Measurements from ENCODE around the gene FOXN3. TPM values are rescaled to one million over a fixed set of nuclear protein-coding genes. Genes with fewer than 3 reads are reported as not detected.

Gene FOXN3
- polyA plus RNA-seq, 3 donors: 38.7 to 57.4 (median 42.0) TPM

DNA sequence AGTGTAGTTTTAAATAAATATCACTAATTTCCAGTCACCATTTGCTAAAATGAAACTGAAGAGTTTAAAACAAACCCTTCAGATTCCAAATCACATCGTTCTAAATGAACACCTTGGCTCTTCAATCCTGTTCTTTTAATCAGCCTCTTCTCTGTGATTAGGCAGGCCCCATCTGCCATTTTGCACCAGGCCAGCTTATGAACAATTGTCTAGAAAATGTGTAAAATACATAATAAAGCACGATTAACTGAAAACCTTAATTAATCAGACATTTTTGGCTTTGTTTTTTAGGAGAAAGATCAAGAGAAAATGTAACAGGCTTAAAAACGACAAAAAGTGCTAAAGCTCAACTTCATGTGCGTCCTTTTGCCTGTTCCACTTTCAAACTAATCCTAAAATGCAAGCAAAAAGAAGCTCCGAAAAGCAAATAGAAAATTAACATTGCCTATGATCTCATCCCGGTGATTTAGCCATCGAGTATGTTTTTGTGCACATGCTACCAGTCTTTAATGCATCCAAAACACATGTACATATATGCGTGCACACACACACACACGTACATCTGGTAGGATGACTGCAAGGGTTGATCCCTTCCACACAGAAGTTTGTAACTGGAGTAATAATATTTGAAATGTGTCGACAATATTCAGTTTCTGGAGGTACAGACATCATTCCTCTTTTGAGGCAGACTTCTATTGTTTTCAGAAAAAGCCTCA lies 288.6 kb downstream of the FOXN3 start:
- Histone ChIP-seq H3K27ac (ENCODE audit: low read depth in 1 of 2, low read length in 2 of 2) (no peak overlapping the region), H3K9me3 (replicated peaks in 1 of 2; ENCODE audit: control insufficient read depth in 1 of 2, insufficient read depth in 1 of 2, low read length in 2 of 2) (no peaks in the 10 kb centered on the region), H3K4me3 (replicated peaks in 1 of 3; ENCODE audit: low read depth in 2 of 3, low read length in 3 of 3) (no peak overlapping the region), H4K20me1 (ENCODE audit: insufficient read depth, low read length) (no peaks in the 10 kb centered on the region), H3K79me2 (ENCODE audit: insufficient read depth, low read length) (no peaks in the 10 kb centered on the region), H3K36me3 (replicated peaks in 1 of 2; ENCODE audit: control insufficient read depth in 1 of 2, insufficient read depth in 2 of 2, low read length in 2 of 2) (no peaks in the 10 kb centered on the region), H2AFZ (ENCODE audit: insufficient read depth, low read depth, low read length, poor library complexity, severe bottlenecking) (no peak overlapping the region), H3K4me2 (replicated peaks; ENCODE audit: extremely low read depth, low read length, poor library complexity, severe bottlenecking) (no peak overlapping the region), H3K9ac (ENCODE audit: insufficient read depth, low read length, poor library complexity, severe bottlenecking) (no peak overlapping the region), H3K4me1 (ENCODE audit: control insufficient read depth in 1 of 2, insufficient read depth in 2 of 2, low read length in 2 of 2) (no peaks in the 10 kb centered on the region), H3K27me3 (ENCODE audit: control insufficient read depth in 2 of 2, insufficient read depth in 2 of 2, low read length in 2 of 2) (no peaks in the 10 kb centered on the region)
- no peaks in the 10 kb centered on the region for H3K36me3 Mint-ChIP-seq
- intact Hi-C loops (cut with micrococcal nuclease): no loop called here
- no peak for TF ChIP-seq CTCF (IDR thresholded peaks at IDR 0.05)
- H3K4me3 Mint-ChIP-seq: no peak overlapping the region
- H3K27me3 Mint-ChIP-seq (ENCODE audit: low read depth in 3 of 3): peaks cover 1 to 6% (median 2%) of the 10 kb centered on the region in 3 donors
- no peak for DNase-seq
- no peaks in the 10 kb centered on the region for H3K4me1 Mint-ChIP-seq
- WGBS (ENCODE audit: insufficient coverage): 94% methylated on average over 5 of the region's 10 CpGs
- H3K9me3 Mint-ChIP-seq: peaks cover 0 to 2% (median 0%) of the 10 kb centered on the region in 7 donors
- H3K27ac Mint-ChIP-seq: no peak overlapping the region

DNA sequence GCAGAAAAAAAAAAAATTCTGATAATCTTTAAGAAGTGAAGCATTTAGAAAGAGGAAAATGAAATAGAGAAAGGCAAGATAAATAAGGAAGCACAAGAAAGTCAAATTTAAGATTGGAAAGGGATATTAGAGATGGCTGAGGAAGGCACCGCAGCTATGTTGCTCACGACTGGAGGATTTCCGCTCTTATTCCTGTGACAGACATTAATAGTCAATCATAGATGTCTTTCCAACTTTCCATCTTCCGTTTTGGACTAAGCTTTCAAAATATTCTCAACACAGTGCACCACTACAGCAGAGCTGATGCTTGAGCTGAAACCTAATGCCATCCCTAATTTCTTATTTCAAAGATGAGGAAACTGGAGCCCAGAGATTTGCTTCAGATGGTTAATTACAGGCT lies 290.6 kb downstream of the FOXN3 start:
- Histone ChIP-seq H3K9ac (ENCODE audit: insufficient read depth, low read length, poor library complexity, severe bottlenecking) (no peak overlapping the region), H2AFZ (ENCODE audit: insufficient read depth, low read depth, low read length, poor library complexity, severe bottlenecking) (no peak overlapping the region), H3K4me1 (ENCODE audit: control insufficient read depth in 1 of 2, insufficient read depth in 2 of 2, low read length in 2 of 2) (no peaks in the 10 kb centered on the region), H3K4me2 (replicated peaks; ENCODE audit: extremely low read depth, low read length, poor library complexity, severe bottlenecking) (no peak overlapping the region), H3K79me2 (ENCODE audit: insufficient read depth, low read length) (no peaks in the 10 kb centered on the region), H4K20me1 (ENCODE audit: insufficient read depth, low read length) (no peaks in the 10 kb centered on the region), H3K9me3 (replicated peaks in 1 of 2; ENCODE audit: control insufficient read depth in 1 of 2, insufficient read depth in 1 of 2, low read length in 2 of 2) (no peaks in the 10 kb centered on the region), H3K27me3 (ENCODE audit: control insufficient read depth in 2 of 2, insufficient read depth in 2 of 2, low read length in 2 of 2) (no peaks in the 10 kb centered on the region), H3K36me3 (replicated peaks in 1 of 2; ENCODE audit: control insufficient read depth in 1 of 2, insufficient read depth in 2 of 2, low read length in 2 of 2) (no peaks in the 10 kb centered on the region), H3K4me3 (replicated peaks in 1 of 3; ENCODE audit: low read depth in 2 of 3, low read length in 3 of 3) (no peak overlapping the region), H3K27ac (ENCODE audit: low read depth in 1 of 2, low read length in 2 of 2) (no peak overlapping the region)
- WGBS (ENCODE audit: insufficient coverage): no CpG with 5 or more reads among the region's 4 CpGs
- no peak for DNase-seq
- no peak overlapping the region for H3K27ac Mint-ChIP-seq
- H3K36me3 Mint-ChIP-seq: no peaks in the 10 kb centered on the region
- intact Hi-C loops (cut with micrococcal nuclease): no loop called here
- peaks cover 1 to 5% (median 4%) of the 10 kb centered on the region in 3 donors for H3K27me3 Mint-ChIP-seq (ENCODE audit: low read depth in 3 of 3)
- H3K4me1 Mint-ChIP-seq: no peaks in the 10 kb centered on the region
- peaks cover 0 to 3% (median 0%) of the 10 kb centered on the region in 7 donors for H3K9me3 Mint-ChIP-seq
- H3K4me3 Mint-ChIP-seq: no peak overlapping the region
- no peak for TF ChIP-seq CTCF (IDR thresholded peaks at IDR 0.05)

Data from CD14-positive monocyte (primary cell).